HG02678 (cell line): ENCODE measurements around the gene TP53TG5.

ENCODE experiments used
- ATAC-seq: cut with Tn5 transposase; IDR thresholded peaks from one replicate; pipeline ENCODE4 v1.9.1; 2021; ENCODE audit warnings: mild to moderate bottlenecking, moderate library complexity; ENCODE audit not compliant: unreplicated experiment

TP53TG5 gene

GRCh38 chr20:45378191-45378590, at the start of gene TP53TG5:
TSS of gene TP53TG5 (minus strand) at chr20:45378325. CDS start at chr20:45378236, 89 bp downstream.
- no peak for ATAC-seq

GRCh38 chr20:45427236-45428149, 49.4 kb upstream of the TP53TG5 start:
- no peak for ATAC-seq

GRCh38 chr20:45426320-45427016, 48.3 kb upstream of the TP53TG5 start:
- no peak for ATAC-seq

- ATAC-seq, result no peak
Observed at GRCh38 chr20:45425561-45425960, 47.4 kb upstream of the TP53TG5 start.

- no peak for ATAC-seq
Observed at GRCh38 chr20:45423700-45424099, 45.6 kb upstream of the TP53TG5 start.

- no peak for ATAC-seq
Observed at GRCh38 chr20:45420125-45420524, 42.0 kb upstream of the TP53TG5 start.

GRCh38 chr20:45419188-45420091, 41.3 kb upstream of the TP53TG5 start:
- ATAC-seq, result peak; percentile 80

GRCh38 chr20:45416917-45417316, 38.8 kb upstream of the TP53TG5 start:
- ATAC-seq, result no peak

GRCh38 chr20:45415822-45416637, 37.9 kb upstream of the TP53TG5 start, which contains the start of gene PIGT:
TSS of gene PIGT (plus strand) at chr20:45416141. CDS start at chr20:45416157, 16 bp downstream.
- peak; percentile 79 for ATAC-seq

- no peak for ATAC-seq
Observed at GRCh38 chr20:45413479-45413878, 35.4 kb upstream of the TP53TG5 start.

GRCh38 chr20:45412653-45413052, 34.5 kb upstream of the TP53TG5 start:
- ATAC-seq, result no peak

GRCh38 chr20:45410887-45411286, 32.8 kb upstream of the TP53TG5 start:
- no peak for ATAC-seq

GRCh38 chr20:45409521-45410272, 31.6 kb upstream of the TP53TG5 start:
- ATAC-seq, result no peak

- ATAC-seq, result no peak
Observed at GRCh38 chr20:45408646-45409213, 30.6 kb upstream of the TP53TG5 start.

GRCh38 chr20:45407783-45408645, 29.9 kb upstream of the TP53TG5 start, which contains the start of gene DBNDD2:
TSS of gene DBNDD2 (plus strand) at chr20:45408289. CDS start at chr20:45408468, 179 bp downstream.
- no peak for ATAC-seq

- ATAC-seq, result no peak
Observed at GRCh38 chr20:45407067-45407745, 29.1 kb upstream of the TP53TG5 start.
